ENCODE results near the gene RTN4IP1.

The RTN4IP1 gene

DNA sequence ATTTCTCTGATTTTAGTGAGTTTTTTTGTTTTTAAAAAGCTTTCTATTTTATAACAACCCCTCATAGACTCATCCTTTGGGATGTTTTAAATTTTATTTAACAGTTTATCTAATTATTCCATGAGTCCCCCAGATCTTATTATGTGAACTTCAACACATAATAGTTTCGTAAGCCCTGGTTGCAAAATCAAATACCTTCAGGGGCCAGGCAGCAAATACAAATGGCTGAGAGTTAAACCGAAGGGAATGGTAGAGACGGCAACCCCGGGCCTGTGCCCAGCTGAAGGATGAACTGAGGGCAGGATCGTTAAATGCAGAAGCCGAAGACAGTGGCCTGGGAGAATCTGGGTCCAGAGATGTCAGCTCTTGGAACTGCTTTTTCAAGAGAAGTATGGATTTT lies 88.4 kb downstream of the RTN4IP1 start:
- no peak for DNase-seq

DNA sequence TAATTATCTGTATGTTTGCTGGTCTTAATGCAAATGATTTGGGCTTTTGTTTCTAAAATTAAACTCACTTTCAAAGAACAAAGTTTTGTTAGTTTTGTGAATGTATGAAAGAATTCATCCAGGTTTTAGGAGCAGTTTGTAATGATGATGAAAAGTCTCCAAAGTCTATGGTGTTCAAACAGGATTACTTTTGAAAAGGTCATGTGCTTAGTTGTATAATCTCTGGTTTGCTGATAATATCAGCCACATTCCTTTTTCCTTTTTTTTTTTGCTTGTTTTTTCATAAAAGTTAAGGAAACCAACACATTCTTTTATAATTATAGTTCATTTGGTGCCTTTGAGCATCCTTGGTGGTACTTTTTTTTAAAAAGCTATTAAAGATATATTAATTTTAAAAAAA lies 88.9 kb downstream of the RTN4IP1 start:
- DNase-seq: no peak

DNA sequence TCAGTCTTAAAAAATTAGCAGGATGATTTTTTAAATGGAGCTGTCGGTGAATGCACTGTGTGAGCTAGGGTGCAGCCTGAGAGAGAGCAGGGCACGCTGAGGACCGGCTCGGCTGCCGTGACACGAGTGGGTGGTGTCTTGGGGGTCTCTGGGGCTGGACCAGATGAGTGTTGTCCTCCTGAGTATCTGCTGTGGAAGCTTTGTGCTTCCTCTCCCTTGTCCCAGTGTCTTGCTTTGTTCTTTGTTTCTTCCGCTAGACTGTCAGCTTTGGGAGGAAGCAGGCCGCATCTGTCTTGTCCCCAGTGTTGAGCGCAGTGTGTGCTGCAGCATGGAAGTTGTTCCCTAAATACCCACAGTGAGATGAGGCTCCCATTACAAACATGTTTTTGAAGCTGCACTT lies 89.4 kb downstream of the RTN4IP1 start:
- no peak for DNase-seq

DNA sequence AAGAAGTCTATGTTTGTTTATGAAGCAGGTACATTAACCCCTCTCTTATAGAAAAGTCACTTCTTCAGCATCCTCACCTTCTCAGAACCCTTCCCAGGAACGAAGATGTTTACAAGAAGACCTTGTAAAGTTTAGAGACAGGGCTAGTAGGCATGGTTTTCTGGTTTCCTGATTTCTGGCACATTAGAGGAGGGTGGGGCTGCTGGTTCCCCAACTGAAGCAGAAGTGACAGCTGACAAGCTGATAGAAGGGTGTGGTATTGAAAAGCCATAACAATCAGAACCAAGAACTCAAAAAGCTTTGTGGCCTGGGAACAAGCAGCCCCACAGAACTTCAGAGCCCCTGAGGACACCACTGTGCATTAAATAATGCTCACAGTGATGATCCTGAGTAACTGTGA lies 91.2 kb downstream of the RTN4IP1 start:
- peak; percentile 36 to 40 for DNase-seq

DNA sequence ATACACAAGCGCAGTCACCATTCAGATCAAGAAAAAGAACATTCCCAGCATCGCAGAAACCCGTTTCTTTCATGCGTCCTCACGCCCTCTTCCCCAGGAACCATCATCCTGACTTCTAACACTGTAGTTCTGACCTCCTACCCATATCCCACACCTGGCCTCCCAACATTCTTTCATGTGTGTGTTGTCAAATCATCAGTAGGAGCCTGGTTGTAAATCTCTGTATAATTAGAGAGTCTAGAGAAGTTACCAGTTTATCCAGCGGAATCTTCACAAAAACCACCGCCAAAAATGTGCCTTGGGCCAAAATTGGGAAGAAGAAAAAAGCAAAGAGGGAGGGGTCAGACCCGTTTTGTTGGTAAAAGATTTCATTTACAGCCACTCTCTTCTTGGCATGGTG lies 91.6 kb downstream of the RTN4IP1 start:
- no peak for DNase-seq

DNA sequence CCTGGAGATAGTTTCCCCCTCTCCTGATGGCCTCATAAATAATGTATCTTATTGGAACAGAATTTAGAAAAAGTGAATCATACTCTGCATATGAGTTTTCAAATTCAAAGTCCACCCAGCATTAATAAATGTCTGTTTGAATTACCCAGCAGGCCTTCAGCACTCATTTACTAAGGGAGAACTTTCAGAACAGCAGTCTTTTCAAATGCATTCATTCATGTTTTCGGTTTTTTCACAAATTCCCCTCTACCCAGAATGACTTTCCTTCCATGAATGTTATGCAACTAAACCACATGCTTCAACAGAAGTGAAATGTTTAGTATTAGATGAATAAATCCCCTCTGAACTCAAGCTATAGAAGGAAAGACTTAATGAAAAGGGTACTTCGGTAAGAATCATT lies 92.4 kb downstream of the RTN4IP1 start:
- DNase-seq: no peak

DNA sequence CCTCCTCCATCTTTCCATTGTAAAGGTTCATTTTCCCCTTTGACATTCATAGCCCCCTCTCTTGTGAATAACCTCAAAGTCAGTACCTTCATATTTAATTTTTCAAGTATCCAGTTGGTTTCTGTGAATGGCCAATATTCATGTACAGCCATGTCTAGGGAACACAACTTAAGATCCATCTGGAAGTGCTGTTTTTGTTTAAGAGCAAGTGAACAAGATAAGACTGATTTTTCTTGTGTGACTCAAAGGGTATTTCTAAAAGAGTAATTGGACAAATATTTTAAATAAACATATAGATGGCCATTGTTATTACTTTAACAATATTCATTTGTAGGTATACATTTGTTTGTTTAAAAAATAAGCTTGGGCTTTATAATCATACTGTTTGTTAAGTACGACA lies 92.9 kb downstream of the RTN4IP1 start:
- DNase-seq: no peak

DNA sequence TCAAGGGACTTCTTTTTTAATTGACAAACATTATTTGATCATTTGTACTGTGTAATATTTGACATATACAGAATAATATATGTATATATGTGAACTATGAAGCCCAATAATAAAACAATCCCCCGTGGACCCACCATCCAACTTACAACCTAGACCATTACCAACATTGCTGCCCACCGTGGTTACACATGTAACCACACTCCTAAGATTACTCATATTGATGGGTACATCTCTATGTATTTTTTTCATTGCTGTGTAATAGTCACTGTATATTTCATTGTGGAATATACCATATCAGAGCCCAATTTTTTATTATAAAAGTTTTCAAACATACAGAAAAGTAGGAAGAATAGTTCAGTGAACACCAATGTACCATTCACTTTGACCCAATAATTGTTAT lies 94.3 kb downstream of the RTN4IP1 start:
- no peak for DNase-seq

DNA sequence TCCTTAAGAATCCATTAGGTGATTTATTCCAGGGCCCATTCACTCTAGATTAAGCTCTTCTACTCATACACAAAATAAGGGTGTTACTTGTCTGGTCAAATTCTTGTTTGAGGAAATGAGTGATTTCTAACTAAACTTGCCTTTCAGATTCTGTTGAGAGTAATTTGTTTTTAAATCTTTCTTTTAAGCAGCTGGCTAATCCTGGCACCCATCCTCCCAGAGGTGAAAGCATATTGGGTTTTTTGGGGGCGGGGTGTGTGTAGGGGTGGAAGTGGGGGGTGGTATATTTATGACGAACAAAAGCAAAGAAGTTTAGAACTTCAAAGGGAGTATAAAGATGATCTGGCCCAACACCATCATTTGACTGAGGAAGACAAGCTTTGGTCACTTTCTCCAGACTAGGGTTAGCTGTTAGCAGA lies 94.7 kb downstream of the RTN4IP1 start:
- DNase-seq: peak in 1 of 2 donors; percentile 46

DNA sequence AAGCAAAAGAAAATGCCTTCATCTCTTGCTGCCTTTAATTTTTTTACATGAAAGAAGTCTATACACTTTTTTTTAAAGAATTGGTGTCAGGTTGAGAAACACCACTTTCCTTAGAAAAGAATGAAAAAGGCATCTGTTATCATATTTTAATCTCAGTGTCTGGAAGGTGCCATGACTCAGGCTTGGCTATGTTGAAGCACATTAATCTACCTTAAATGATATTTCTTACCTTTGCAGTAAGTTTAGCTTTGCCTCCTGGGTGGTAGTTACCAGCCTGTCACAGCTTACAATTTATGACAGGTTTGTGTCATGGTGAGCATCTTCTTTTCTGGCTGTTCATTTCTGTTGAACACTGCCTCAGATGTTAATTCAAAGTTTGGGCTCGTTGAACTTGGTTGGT lies 95.3 kb downstream of the RTN4IP1 start:
- DNase-seq: no peak

DNA sequence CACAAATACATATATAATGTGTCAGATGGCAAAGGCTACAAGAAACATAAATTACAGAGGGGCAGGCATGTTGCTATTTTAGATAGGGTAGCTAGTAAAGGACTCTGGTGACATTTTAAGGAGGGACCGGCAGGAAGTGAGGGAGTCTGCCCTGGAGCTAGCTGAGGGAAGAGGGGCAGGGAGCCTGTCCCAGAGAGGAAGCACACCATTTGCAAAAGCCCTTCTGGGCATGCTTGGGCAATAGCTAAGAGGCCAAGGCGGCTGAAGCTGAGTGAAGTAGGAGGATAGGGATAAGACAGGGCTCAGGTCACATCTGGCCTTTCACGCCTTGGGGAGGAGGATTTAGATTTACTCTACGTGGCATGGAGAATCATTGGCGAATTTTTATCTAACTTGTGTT lies 96.2 kb downstream of the RTN4IP1 start:
- no peak for DNase-seq

DNA sequence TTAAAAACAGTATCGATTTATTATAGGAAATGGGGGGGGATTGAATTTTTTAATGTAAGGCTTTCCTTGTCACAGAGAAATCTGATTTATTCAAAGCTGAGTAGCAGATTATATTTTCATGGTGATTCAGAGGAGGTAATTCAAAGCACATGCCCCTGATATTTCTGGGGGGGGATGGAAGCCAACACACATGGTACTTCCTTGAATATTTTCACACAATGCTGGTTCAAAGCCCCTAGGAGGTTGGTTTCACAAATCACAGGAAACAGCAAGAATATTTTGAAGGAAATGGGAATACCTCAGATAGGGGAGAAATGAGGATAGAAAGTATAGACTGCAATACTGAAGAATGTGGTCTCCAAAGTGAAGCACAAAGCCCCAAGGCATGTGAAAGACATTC lies 98.8 kb downstream of the RTN4IP1 start:
- DNase-seq: no peak

DNA sequence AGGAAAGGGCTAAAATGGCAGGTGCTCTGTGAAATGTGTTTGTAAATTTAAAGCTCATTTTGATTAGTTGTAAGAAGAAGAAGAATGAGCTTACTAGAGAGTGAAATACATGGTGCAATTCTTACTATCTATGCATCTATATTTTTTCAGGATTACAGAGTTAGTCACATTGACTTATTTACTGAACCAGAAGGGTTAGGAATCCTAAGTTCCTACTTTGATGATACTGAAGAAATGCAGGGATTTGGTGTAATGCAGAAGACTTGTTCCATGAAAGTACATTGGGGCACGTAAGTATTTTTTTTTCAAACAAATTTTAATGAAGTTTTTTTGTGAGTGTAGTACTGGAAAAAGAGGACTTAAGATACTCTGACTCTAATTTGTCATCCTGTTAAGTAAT lies 99.3 kb downstream of the RTN4IP1 start:
- DNase-seq: no peak

DNA sequence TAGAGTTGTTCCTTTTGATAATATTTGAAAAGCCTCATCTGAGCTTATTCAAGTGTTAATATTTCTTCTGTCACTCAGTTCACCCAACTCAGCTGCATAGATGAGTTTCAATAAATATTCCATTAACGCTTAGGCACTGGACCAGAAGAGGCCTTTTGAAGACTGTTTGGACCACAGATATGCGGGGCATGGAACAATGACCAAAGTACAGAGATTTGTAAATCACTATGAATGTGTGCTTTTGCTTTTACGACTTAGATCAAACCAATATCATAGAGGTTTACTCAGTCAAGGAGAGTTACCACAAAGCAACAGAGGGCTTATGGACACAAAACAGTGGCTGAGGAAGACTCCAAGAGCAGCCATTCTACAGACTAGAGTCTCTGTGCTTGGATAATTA lies 99.9 kb downstream of the RTN4IP1 start:
- no peak for DNase-seq

DNA sequence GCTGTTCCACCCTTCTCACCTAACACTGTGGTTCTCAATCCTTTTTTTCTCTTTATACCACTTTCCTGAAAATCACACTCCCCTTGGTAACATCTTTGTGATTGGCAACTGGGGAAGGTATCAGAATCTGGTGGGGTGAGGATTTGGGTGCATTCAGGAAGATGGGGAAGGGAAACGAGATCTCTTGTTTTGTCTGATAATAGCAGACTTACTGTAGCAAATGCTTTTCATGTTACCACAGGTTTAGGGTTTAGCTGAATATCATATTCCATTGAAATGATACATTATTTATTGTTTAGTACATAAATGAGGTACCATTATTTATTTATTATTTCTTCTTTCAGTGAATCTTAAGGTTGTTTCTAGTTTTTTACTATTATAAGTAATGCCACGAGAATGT lies 100.8 kb downstream of the RTN4IP1 start:
- DNase-seq: no peak

DNA sequence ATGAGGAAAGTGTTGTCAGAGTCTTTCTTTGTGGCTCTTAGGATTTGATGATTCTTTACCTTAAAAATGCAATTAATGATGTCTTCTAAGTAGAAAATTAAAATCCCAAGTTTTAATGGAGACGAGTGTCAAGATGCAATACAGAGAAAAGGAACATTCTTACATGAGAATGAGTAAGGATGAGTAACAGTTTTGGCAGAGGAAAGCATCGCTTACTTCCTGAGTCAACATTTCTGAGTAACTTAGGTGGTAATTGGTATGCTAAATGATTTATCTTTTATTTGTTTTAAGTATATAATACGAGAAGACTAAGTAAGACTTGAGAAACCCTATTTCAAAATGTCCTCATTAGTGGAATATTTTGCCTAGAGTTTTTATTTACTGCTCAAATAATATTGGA lies 101.3 kb downstream of the RTN4IP1 start:
- DNase-seq: no peak

DNA sequence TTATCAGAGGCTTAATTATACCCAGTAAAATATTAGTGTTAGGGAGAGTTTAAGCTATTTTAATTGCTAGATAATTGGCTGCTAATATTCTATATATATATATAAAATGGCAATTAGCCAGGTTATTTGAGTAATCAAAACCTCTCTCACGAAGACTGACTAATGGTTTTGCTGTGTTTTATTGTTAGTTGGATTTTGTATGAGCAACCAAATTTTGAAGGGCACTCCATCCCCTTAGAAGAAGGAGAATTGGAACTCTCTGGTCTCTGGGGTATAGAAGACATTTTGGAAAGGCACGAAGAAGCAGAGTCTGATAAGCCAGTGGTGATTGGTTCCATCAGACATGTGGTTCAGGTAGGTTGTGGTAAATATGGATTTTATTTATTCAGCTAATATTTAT lies 102.2 kb downstream of the RTN4IP1 start:
- DNase-seq: no peak

DNA sequence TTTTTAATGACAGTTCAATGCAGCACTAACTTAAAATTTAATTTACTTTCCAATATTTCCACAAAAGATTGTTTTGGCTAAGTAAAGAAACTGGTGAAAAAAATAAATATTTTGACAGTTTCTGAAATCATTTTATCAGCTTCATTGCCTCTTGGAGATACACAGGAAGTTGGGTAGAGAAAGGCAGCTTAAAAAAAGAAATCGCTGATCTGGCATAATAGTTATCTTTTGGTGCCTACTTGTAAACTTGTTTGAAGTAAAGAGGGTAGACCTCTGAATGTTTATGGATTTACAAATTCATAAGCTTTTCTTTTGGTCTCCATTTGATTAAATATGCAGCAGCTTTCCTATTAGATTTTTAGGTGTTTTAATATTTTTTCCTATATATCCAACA lies 103.4 kb downstream of the RTN4IP1 start:
- DNase-seq: peak in 1 of 2 donors; percentile 61

DNA sequence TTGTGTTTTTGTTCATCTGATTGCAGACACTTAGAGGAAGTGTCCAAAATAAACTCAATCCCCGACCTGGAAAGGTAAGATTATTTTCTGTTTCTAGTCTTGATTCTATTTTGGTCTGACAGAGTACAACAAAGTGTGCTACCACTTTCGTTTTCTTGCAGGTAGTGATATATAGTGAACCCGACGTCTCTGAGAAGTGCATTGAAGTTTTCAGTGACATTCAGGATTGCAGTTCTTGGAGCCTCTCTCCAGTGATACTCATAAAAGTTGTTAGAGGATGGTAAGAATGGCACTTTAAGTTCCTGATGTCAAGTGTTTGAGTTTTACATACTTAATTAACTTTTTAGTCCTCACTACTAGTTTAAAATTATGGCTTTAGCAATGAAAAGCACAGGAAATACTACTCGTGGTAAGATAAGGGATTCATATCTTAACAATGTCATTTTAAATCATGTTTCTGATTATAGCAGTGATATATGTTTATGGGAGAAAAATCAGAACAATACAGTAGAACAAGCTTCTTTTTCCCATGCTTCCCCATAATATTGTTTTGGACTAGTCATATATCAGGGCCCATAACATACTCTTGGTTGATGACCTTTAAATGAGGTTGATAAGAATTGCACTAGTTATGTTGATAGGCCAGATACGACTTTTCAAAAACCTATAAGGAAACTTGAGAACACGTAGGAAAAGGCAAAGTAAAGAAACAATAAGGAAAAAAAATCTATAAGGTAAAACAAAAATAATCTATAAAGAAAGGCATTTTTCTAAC lies 104.0 kb downstream of the RTN4IP1 start:
- peak; percentile 25 to 75 for DNase-seq

DNA sequence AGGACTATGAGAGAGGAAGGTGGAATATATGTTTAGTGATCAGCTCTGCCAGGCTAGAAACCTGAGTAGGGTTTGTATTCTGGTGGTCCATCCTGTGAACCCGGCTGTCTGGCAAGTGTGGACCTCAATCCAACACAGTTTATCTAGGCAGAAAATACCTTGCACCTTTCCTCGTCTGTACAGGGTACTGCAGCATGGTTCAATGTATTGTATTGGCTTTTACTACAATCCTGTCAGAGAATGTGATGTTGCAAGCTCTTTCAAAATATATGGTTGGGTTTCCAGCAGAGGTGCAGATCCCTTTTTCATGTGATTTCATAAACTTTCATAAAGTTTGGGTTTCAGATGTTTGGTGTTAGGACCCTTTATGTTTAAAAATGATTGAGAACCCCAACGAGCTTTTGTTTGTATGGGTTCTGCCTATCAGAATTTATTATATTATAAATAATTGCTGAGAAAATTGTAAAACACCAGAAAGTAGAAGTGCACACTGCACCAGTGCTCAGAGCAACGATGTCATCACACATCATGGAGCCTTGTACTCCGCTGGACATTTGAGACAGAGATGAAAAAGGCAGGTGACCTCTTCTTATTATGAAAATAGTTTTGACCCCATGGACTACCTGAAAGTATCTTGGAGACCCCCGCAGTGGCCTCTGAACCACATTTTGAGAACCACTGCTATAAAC lies 106.6 kb downstream of the RTN4IP1 start:
- peak in 1 of 2 donors; percentile 51 for DNase-seq

Data from CD4-positive, alpha-beta T cell treated with Interferon alpha-2 for 1 hour (primary cell).